Esophagus squamous epithelium (tissue), 5 donors: ENCODE measurements around the gene UQCC3. TPM values are rescaled to one million over a fixed set of nuclear protein-coding genes. Genes with fewer than 3 reads are reported as not detected.
A peak's percentile ranks its signal among the peaks of the same experiment; 100 is the strongest.

Experiments used
- DNase-seq: peaks from one replicate; lab custom pipeline; 2025; lab: John Stamatoyannopoulos, UW
- H3K27ac ChIP-seq, 4 donors: fragments of 200-600 bp; sonication (generic); one replicate each; pipeline ENCODE4 v1.5.1; 2016 to 2019; ENCODE audit warnings: mild to moderate bottlenecking in 1 of 4
- H3K27me3 ChIP-seq, 4 donors: fragments of 200-600 bp; sonication (generic); 1 replicate in 3 of 4; 2 replicates in 1 of 4; pipeline versions ENCODE4 v1.5.1 to v1.6.0; 2017 to 2021; ENCODE audit warnings: antibody characterized with exemption in 1 of 4
- H3K36me3 ChIP-seq, 3 donors: fragments of 200-600 bp; sonication (generic); one replicate each; pipeline ENCODE4 v1.5.1; 2016 to 2019
- H3K4me1 ChIP-seq, 3 donors: fragments of 200-600 bp; sonication (generic); one replicate each; pipeline ENCODE4 v1.5.1; 2017 to 2019
- H3K4me3 ChIP-seq, 4 donors: fragments of 200-600 bp; sonication (generic); 1 replicate in 3 of 4; 2 replicates in 1 of 4; pipeline ENCODE4 v1.5.1; 2016 to 2019; ENCODE audit warnings: mild to moderate bottlenecking in 2 of 4, moderate library complexity in 1 of 4
- H3K9me3 ChIP-seq, 3 donors: fragments of 200-600 bp; sonication (generic); one replicate each; pipeline ENCODE4 v1.5.1; 2016 to 2019
- POLR2A ChIP-seq, 4 donors: fragments of 450-650 bp; IDR thresholded peaks; one replicate each; pipeline ENCODE4 v1.6.1; 2017; ENCODE audit warnings: antibody characterized with exemption in 4 of 4, mild to moderate bottlenecking in 4 of 4, moderate library complexity in 3 of 4
- WGBS, 2 donors: methylation state at CpG; one replicate each; pipeline ENCODE4 v1.1.5; 2018; 5-methylcytosine and 5-hydroxymethylcytosine counted together
- intact Hi-C: fragments of 100-400 bp; cut with DNase I; formaldehyde crosslinking; loops from one replicate; pipeline ENCODE4 v1.15.0; 2022
- total RNA-seq, 4 donors: library from RNA; depleted of rRNA; stranded (reverse); fragments of >200 nt; gene quantifications; one replicate each; pipeline ENCODE4 v1.1.0, GENCODE V29; 2016
- TF ChIP-seq, protein P1 (sequence below), 6 experiments: fragments of 450-650 bp in 4 of 6; fragments of 200-600 bp in 2 of 6; sonication (generic) in 2 of 6; IDR thresholded peaks; one replicate each; pipeline ENCODE4 v1.5.1; 2016 to 2019; ENCODE audit warnings: antibody characterized with exemption in 6 of 6, mild to moderate bottlenecking in 4 of 6, moderate library complexity in 4 of 6
- donor health status: DM: yes; HTN: yes; CAD: no.

UQCC3 gene
- total RNA-seq, 4 donors from 2014 or later: 10.5 to 17.2 (median 12.2) TPM

DNA sequence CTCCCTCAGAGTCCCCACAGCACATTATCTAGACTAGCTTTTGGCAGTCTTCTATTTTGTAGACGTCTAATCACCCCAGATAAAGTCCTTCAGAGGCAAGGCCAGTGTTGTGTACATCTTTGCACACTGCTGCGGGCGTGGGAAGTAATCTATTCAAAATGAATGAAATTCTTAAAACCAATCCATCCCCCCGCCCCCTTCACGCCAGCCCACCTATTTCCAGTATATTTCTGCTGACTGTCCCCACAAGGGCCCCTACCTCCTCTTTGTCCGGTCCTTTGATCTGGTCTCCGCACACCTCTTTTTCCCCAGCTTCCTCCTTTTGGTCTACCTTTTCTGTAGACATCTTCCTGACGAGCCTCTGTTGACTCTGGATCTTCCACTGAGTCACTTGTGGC, 35.4 kb downstream of the UQCC3 start:
- TF ChIP-seq, protein P1, sequence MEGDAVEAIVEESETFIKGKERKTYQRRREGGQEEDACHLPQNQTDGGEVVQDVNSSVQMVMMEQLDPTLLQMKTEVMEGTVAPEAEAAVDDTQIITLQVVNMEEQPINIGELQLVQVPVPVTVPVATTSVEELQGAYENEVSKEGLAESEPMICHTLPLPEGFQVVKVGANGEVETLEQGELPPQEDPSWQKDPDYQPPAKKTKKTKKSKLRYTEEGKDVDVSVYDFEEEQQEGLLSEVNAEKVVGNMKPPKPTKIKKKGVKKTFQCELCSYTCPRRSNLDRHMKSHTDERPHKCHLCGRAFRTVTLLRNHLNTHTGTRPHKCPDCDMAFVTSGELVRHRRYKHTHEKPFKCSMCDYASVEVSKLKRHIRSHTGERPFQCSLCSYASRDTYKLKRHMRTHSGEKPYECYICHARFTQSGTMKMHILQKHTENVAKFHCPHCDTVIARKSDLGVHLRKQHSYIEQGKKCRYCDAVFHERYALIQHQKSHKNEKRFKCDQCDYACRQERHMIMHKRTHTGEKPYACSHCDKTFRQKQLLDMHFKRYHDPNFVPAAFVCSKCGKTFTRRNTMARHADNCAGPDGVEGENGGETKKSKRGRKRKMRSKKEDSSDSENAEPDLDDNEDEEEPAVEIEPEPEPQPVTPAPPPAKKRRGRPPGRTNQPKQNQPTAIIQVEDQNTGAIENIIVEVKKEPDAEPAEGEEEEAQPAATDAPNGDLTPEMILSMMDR (IDR thresholded peaks at IDR 0.05): no peak
- no peak for TF ChIP-seq POLR2A (IDR thresholded peaks at IDR 0.05)
- Histone ChIP-seq H3K4me3 (peak overlapping the region in 3 of 4 donors; percentile 71 to 76 (median 71)), H3K36me3 (peaks cover 0 to 31% (median 0%) of the 10 kb centered on the region in 3 donors), H3K27ac (peak overlapping the region; percentile 76 to 89 (median 82)), H3K27me3 (no peaks in the 10 kb centered on the region), H3K4me1 (peaks cover 28 to 58% (median 33%) of the 10 kb centered on the region in 3 donors), H3K9me3 (no peaks in the 10 kb centered on the region)
- WGBS, 2 donors: 72 to 73% methylated on average over 8 of the region's 8 CpGs
- intact Hi-C loops: no loop called here
- DNase-seq: no peak

DNA sequence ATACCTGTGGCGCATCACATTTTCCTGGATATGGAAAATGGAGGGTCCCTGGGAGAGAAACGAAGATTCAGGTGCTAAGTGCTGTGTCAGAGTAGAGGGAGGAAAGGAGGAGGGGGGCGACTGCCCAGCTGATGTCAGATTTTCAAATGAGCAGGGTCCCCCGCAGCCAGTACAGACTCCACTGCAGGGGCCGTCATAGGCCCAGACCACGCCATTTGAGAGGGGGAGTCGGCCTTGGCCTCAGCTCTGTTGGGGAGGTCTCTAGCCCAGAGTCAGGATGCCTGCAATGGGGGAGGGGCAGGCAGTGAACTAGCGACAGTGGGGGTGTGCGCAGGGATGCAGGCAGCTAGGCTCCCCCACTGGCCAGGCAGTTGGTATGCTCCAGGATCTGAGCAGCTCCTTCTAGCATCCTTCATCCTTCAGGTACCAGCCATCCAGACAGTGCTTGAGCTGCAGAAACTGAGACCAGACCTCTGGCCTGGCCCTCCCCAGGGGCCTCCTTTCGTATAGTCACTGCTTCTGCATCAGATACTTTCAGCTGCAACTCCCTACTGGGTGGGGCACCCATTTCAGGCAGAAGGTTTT, 35.9 kb downstream of the UQCC3 start, which contains the start of the genes BSCL2 and GNG3:
BSCL2 (minus strand) TSS at position 148 of the 585 bp plus-strand sequence. CDS start 229 bp downstream, outside the sequence.
GNG3 (plus strand) TSS at position 400 of the 585 bp plus-strand sequence. CDS start 620 bp downstream, outside the sequence.
- Histone ChIP-seq H3K36me3 (peaks cover 0 to 31% (median 0%) of the 10 kb centered on the region in 3 donors), H3K9me3 (no peaks in the 10 kb centered on the region), H3K27me3 (no peaks in the 10 kb centered on the region), H3K27ac (peak within 1 kb of the TSS; percentile 90 to 99 (median 95)), H3K4me1 (peaks cover 28 to 58% (median 33%) of the 10 kb centered on the region in 3 donors), H3K4me3 (peak within 1 kb of the TSS; percentile 57 to 76 (median 71))
- TF ChIP-seq POLR2A (IDR thresholded peaks at IDR 0.05): no peak
- TF ChIP-seq, protein P1 (IDR thresholded peaks at IDR 0.05): no peak
- no peak for DNase-seq
- intact Hi-C loops: no loop called here
- 83 to 86% methylated on average over 4 to 7 of the region's 10 CpGs for WGBS, 2 donors

DNA sequence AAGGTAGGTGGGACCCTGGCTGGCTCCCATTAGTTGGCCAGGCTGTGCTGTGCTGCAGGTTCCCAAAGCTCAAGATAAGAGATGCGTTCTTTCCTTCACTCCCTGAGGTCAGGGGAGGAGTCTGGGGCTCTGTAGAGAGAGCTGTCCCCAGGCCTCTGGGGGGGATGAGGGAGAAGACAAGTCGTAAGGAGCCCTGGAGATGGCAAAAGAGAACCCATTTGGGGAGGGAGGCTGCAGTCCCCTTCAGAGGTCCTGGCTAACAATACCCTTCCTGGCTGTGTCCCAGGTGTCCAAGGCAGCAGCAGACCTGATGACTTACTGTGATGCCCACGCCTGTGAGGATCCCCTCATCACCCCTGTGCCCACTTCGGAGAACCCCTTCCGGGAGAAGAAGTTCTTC, 36.9 kb downstream of the UQCC3 start:
- TF ChIP-seq, protein P1 (IDR thresholded peaks at IDR 0.05): no peak
- no peak for TF ChIP-seq POLR2A (IDR thresholded peaks at IDR 0.05)
- intact Hi-C loops: no loop called here
- peaks cover 0 to 34% (median 0%) of the 10 kb centered on the region in 3 donors for H3K36me3 ChIP-seq
- WGBS, 2 donors: 70 to 79% methylated on average over 4 to 5 of the region's 5 CpGs
- DNase-seq: no peak
- peak overlapping the region in 3 of 4 donors; percentile 53 to 68 (median 60) for H3K4me3 ChIP-seq
- peak overlapping the region; percentile 90 to 99 (median 95) for H3K27ac ChIP-seq
- H3K4me1 ChIP-seq: peaks cover 28 to 63% (median 33%) of the 10 kb centered on the region in 3 donors
- H3K27me3 ChIP-seq: no peaks in the 10 kb centered on the region
- H3K9me3 ChIP-seq: no peaks in the 10 kb centered on the region

DNA sequence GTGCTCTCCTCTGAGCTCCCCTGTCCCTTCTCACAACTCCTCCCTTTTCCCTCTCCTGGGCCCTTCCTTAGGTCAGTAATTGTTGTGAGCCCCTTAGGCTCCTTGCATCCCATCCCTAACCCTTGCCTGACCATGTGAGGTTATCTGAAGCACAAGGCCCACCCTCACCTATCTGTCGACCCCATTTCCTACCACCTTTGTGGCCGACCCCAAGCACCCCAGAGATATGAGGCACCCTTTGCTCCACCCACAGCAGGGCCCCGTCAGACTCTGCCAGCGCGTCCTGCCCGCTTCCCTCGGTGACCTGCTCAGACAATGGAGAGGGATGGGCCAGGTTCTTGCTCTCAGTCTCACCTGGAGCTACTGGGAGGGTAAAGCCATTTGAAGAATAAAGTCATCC, 37.3 kb downstream of the UQCC3 start:
- peaks cover 28 to 65% (median 33%) of the 10 kb centered on the region in 3 donors for H3K4me1 ChIP-seq
- WGBS, 2 donors: 0% methylated on average over 1 to 6 of the region's 7 CpGs
- peaks cover 0 to 38% (median 0%) of the 10 kb centered on the region in 3 donors for H3K36me3 ChIP-seq
- no peak for DNase-seq
- peak overlapping the region; percentile 90 to 99 (median 95) for H3K27ac ChIP-seq
- intact Hi-C loops: no loop called here
- no peaks in the 10 kb centered on the region for H3K9me3 ChIP-seq
- H3K27me3 ChIP-seq: no peaks in the 10 kb centered on the region
- TF ChIP-seq POLR2A (IDR thresholded peaks at IDR 0.05): no peak
- TF ChIP-seq, protein P1 (IDR thresholded peaks at IDR 0.05): no peak
- peak overlapping the region; percentile 36 to 68 (median 56) for H3K4me3 ChIP-seq
